ENCODE data around the gene PRAMEF14.
"Not testable (repeated sequence)": the region's sequence is repeated elsewhere in the genome, so short reads cannot be mapped to it uniquely, and the experiment has no call there.

Gene PRAMEF14

GRCh38 chr1:13347034-13347433, at the start of gene PRAMEF14:
Gene PRAMEF14, minus strand, starts transcription at chr1:13347134. Its CDS starts 1,820 bp downstream, at chr1:13345314.
- H3K4me3 ChIP-seq (ENCODE audit: control insufficient read depth, low read depth, low read length); DNase-seq (ENCODE audit: low read depth): not testable (repeated sequence)

- not testable (repeated sequence) for H3K4me3 ChIP-seq (ENCODE audit: control insufficient read depth, low read depth, low read length); DNase-seq (ENCODE audit: low read depth)
Measured at GRCh38 chr1:13395311-13395710, 48.4 kb upstream of the PRAMEF14 start.

GRCh38 chr1:13394761-13395160, 47.8 kb upstream of the PRAMEF14 start:
- not testable (repeated sequence) for H3K4me3 ChIP-seq (ENCODE audit: control insufficient read depth, low read depth, low read length); DNase-seq (ENCODE audit: low read depth)

GRCh38 chr1:13393004-13393403, 46.1 kb upstream of the PRAMEF14 start:
- H3K4me3 ChIP-seq (ENCODE audit: control insufficient read depth, low read depth, low read length); DNase-seq (ENCODE audit: low read depth): not testable (repeated sequence)

- DNase-seq (ENCODE audit: low read depth); H3K4me3 ChIP-seq (ENCODE audit: control insufficient read depth, low read depth, low read length): not testable (repeated sequence)
Measured at GRCh38 chr1:13389332-13389731, 42.4 kb upstream of the PRAMEF14 start, which contains the start of gene PRAMEF17. Gene PRAMEF17, plus strand, starts transcription at chr1:13389632. Its CDS starts 26 bp downstream, at chr1:13389658.

GRCh38 chr1:13380380-13380779, 33.4 kb upstream of the PRAMEF14 start:
- not testable (repeated sequence) for DNase-seq (ENCODE audit: low read depth); H3K4me3 ChIP-seq (ENCODE audit: control insufficient read depth, low read depth, low read length)

- not testable (repeated sequence) for DNase-seq (ENCODE audit: low read depth); H3K4me3 ChIP-seq (ENCODE audit: control insufficient read depth, low read depth, low read length)
Measured at GRCh38 chr1:13378983-13379382, 32.0 kb upstream of the PRAMEF14 start.

GRCh38 chr1:13368544-13368943, 21.6 kb upstream of the PRAMEF14 start:
- peak; percentile 3 for TF ChIP-seq CTCF (conservative IDR thresholded peaks at IDR 0.05; ENCODE audit: control insufficient read depth, insufficient read depth, low read depth, low read length)
- not testable (repeated sequence) for DNase-seq (ENCODE audit: low read depth); H3K4me3 ChIP-seq (ENCODE audit: control insufficient read depth, low read depth, low read length)

GRCh38 chr1:13366536-13366935, 19.6 kb upstream of the PRAMEF14 start:
- not testable (repeated sequence) for DNase-seq (ENCODE audit: low read depth); H3K4me3 ChIP-seq (ENCODE audit: control insufficient read depth, low read depth, low read length)

GRCh38 chr1:13364928-13365327, 18.0 kb upstream of the PRAMEF14 start:
- not testable (repeated sequence) for H3K4me3 ChIP-seq (ENCODE audit: control insufficient read depth, low read depth, low read length); DNase-seq (ENCODE audit: low read depth)

GRCh38 chr1:13362364-13362763, 15.4 kb upstream of the PRAMEF14 start:
- DNase-seq (ENCODE audit: low read depth); H3K4me3 ChIP-seq (ENCODE audit: control insufficient read depth, low read depth, low read length): not testable (repeated sequence)

GRCh38 chr1:13356774-13357173, 9.8 kb upstream of the PRAMEF14 start:
- peak; percentile 40 for TF ChIP-seq CTCF (conservative IDR thresholded peaks at IDR 0.05; ENCODE audit: control insufficient read depth, insufficient read depth, low read depth, low read length)
- DNase-seq (ENCODE audit: low read depth) = peak; percentile 61

GRCh38 chr1:13354475-13354874, 7.5 kb upstream of the PRAMEF14 start:
- DNase-seq (ENCODE audit: low read depth); H3K4me3 ChIP-seq (ENCODE audit: control insufficient read depth, low read depth, low read length): not testable (repeated sequence)

More at GRCh38 chr1:13356774-13357173, 9.8 kb upstream of the PRAMEF14 start:
- not testable (repeated sequence) for H3K4me3 ChIP-seq (ENCODE audit: control insufficient read depth, low read depth, low read length)

- DNase-seq (ENCODE audit: low read depth) = peak; percentile 0
- H3K4me3 ChIP-seq (ENCODE audit: control insufficient read depth, low read depth, low read length) = not testable (repeated sequence)
Measured at GRCh38 chr1:13353476-13353875, 6.5 kb upstream of the PRAMEF14 start.

GRCh38 chr1:13342496-13342895, 4.4 kb downstream of the PRAMEF14 start:
- H3K4me3 ChIP-seq (ENCODE audit: control insufficient read depth, low read depth, low read length); DNase-seq (ENCODE audit: low read depth): not testable (repeated sequence)

GRCh38 chr1:13315281-13315680, 31.7 kb downstream of the PRAMEF14 start, which contains the start of gene PRAMEF15:
Gene PRAMEF15, plus strand, starts transcription at chr1:13315581. Its CDS starts 2,827 bp downstream, at chr1:13318408.
- not testable (repeated sequence) for H3K4me3 ChIP-seq (ENCODE audit: control insufficient read depth, low read depth, low read length); DNase-seq (ENCODE audit: low read depth)

- DNase-seq (ENCODE audit: low read depth); H3K4me3 ChIP-seq (ENCODE audit: control insufficient read depth, low read depth, low read length): not testable (repeated sequence)
Measured at GRCh38 chr1:13303239-13303638, 43.7 kb downstream of the PRAMEF14 start, which contains the start of gene PRAMEF33. Gene PRAMEF33, plus strand, starts transcription at chr1:13303539. Its CDS starts 2,416 bp downstream, at chr1:13305955.

Data from fibroblast of mammary gland (primary cell).